ENCODE results near the gene NCOA7. TPM values are rescaled to one million over a fixed set of nuclear protein-coding genes. Genes with fewer than 3 reads are reported as not detected.
"Not testable (repeated sequence)": the region's sequence is repeated elsewhere in the genome, so short reads cannot be mapped to it uniquely, and the experiment has no call there.

NCOA7 gene
- total RNA-seq, 1 donor from 2014 or later, result 28.8 TPM

DNA sequence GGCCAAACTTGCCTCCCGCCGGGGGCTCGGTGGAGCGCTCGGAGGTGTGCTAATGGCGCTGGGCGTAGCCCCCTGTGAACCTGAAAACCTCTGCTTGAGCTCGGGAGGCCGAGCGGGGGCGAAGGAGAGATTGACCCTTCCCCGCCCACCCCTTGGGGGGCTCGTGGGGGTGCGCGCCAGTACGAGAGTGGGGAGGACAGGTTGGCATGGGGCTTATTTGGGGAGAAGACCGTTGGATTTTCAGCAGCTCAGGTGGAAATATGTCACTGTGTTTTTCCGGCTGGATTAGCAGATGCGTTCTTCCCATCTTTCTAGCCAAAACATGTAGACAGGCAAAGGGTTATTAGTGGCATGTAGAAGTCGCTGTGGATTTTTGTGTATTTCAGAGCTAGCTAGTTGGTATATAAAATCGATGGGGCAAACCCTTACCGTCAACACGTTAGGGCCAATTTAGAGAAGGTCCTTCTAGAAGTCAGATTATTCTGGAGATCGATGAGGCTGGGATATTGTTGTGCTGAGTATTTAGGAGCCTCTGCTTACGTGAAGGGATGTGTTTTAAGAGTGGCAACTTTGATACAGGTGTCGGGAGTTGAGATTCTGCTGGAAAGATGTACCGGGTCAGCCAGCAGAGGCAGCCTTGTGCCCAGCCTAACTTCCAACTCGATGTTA, 525 bp downstream of the NCOA7 start:
- peak; percentile 66 for DNase-seq

DNA sequence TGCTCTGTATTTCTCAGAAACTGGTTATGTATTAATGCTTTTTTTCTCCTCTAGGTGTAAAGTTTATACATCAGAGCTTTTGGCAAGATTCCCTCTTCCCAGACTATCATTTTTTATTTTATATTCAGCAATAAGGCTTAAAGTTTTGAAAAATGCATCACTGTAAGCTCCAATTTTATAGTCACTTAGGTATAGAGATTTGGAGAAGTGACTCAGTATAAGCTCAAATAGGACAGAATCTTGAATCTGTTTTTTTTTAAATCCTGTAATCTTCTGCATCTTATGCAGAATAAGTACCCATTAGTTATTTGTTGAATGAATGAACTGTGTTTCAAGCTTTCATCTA, 1.0 kb downstream of the NCOA7 start:
- no peak for DNase-seq

DNA sequence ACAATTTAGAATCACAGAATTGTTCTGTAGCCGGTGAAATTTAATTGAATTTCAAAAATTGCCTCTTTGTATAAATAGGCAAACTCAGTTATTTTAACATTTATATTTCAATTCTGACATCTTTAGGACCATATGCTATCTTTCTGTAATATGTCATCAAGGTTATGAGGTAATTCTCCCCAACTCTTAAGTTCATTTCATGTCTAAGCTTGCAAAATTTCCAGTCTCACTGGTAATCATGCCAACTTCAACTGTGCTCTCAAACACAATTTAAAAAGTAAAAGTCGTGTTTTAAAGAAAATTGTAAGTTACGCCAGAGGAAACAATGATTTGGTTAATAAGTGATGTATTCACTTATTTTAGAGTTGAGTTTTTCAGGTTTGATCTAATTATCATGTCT, 1.4 kb downstream of the NCOA7 start:
- no peak for DNase-seq

DNA sequence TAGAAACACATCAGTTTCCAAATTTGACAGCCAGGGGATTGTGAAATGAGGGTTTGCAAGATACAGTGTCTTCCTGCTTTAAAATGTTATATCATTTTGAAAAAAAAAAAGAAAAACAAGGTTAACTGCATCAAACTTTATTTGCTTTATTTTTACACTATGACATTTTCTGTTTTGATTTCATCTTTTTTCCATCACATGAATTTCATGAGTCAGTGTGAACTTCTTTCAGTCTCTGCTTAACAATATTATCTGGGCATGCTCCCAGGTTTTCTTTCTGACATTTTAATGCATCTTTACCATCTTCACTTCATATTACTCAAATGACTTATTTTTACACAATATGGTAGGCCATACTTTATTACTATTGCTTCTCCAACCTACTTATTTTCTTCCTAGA, 1.9 kb downstream of the NCOA7 start:
- DNase-seq, result no peak

DNA sequence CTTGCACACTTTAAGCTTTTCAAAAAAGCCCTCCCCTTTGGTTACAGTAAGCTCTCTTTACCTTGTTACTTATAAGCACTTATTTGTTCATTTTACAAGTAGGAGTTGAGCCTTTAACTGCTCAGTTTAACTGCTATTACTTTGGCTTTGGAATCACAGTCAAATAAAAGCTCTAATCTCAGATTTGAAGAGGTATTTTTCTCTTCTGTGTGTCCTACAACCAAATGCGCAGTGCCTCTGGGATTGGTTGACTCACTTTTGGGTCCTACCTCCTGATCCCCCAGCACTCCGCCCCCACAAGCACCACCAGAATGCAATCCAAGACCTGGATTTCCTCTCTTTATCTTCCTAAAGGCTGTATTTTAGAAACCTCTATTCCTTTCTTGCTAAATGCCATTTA, 2.5 kb downstream of the NCOA7 start:
- no peak for DNase-seq

DNA sequence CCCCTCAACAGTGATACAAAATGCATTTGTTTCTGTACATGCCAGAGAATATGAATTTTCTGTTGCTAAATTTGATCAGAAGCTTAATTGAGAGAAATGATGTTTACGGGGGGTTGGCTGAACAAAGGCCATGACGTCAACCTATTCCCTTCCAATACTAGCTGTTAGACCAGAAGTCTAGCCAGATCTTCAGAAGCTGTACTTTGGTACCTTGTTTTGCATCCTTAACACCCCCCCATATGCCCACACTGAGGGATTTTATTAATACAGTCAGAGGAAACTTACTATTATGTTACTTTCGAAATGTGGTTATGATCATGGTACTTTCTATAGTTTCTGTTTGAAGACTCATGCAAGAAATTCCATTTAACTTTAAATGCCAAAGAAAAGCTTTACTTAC, 3.1 kb downstream of the NCOA7 start:
- DNase-seq, result no peak

DNA sequence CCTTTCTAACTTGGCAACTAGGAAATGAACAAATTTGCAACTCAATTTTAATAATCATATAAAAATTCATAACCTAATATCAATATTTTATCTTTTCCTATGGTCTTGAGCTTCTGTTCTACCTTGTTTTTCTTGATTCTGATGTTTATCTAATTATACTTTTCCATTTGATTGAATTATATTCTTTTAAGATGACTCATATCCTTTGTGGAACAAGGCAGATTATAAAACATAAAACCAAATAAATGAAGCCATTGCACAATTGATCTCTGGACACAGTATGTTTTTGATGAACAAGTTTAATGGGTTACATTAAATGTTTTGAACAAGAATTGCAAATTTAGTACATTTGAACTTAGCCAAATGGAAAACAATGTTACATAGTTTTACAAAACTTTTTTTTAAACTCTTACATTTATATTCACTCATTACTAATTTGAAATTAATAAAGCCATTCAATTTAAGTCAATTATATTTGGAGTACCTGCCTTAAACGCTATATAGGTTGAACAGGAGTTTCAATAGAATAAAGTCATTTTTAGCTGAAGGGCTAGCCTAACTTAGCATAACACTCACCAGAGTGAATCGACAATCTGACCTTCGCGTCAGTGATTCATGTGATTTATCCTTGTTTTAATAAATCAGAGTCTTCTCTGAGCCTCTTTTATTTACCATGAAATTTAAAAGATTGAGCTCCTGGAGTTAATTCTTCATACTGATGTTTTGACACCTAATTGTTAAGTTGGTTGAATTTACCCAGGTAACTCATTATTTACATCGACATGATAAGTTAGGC, 3.8 kb downstream of the NCOA7 start:
- no peak for DNase-seq

DNA sequence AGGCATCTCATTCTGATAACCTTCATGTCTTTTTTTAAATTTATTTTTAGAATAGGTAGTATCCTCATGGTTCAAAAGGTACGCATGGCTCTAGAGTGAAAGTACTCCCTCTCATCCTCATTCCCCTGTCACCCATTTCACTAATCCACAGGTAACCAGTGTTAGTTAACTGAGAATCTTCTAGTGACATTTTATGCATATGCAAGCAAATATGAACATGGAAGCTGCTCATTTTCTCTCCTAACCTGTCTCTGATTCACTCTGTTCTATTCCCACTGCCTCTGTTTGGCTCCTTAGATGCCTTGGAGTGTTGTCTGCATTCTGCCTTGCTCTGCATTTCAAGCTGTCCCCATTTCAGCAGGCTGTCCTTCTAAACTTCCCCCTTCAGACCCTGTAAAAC, 4.5 kb downstream of the NCOA7 start:
- no peak for DNase-seq

DNA sequence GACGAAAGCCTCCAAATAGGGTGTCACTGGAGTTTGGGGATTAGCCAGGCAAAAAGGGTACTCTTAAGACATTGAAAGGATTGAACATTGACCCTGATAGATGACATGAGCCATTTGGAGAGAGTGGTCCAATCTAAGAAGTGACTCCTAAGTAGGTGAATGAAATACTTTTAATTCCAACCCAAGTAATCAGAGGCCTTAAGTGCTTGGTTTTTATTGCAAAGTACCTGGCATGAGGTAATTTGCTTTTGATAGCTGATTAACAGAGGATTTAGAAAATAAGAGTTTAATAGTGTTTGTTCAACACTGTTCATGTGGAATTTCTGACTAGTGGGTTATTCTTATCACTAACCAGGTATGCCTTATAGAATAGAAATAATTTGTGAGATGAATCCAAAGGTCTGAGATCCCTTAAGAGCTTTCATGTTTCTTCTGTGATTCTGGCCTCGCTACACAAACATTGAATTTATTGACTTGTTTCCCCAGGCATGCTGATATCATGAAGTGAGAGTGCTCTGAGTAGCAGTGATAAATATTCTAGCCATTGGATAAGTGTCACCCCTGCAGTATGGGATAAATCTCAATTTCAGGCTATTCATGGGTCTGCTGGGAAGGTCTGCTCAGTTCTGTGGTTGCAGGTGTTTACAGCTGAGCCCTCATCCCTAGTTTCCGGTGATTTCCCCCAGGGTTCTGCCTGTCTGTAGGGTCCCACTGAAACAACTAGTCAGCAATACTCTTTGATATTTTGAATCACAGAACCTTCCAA, 6.5 kb downstream of the NCOA7 start:
- no peak for DNase-seq

DNA sequence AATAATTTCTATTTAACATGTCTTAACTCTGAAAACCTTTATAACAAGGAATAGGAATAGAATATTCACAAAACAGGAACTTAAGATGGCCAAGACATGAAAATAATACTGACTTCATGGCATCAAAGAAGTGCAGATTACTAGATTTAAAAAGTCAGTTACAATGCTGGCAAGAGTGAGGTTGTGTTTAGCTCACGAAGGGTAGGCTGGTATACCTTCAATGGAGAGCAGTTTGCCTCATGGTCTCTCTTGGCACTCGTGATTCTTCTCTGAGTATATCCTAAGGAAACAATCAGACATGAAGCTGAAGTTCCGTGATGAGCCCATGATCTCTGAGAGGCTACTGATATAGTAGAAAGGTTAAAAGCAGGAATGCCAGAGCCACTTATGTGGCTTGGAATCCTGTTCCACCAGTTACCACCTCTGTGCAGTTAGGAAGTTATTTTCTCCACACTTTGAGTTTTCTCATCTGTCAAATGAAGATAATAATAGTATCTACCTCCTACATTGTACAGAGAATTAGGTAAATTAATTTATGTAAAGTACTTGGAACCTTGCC, 7.2 kb downstream of the NCOA7 start:
- DNase-seq, result no peak

DNA sequence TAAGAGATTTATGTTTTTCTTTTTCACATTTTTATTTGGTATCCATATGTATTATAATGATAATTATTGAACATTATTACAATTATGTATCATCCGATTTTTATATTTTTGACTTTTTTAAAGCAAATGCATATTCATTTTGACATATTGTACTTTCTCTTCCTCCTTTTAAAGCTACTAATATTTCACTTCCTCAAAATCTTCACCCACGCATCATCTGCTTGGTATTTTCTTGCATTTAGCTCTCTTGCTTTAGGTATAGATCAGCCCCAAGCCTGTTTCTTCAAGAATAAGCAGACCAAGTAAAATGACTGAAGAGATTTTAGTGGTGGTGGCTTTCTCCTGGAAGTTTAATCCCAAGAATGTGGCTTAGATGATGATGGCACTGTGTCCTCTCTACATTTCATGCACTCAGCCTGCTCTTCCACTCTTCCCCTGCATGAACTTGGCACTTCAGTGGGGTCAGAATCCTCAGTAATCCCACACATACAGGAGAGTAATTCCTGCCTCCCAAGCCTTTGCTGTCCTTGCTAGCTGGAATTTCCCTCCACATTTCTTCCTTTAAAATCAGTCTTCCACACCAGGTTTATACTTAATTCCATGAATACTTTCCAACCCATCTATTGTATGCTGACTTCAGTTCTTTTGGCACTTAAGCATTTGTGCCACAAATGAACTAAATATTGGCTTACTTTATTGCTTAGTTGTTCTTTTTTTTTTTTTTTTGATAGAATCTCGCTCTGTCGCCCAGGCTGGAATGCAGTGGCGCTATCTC, 8.2 kb downstream of the NCOA7 start:
- DNase-seq, result no peak

DNA sequence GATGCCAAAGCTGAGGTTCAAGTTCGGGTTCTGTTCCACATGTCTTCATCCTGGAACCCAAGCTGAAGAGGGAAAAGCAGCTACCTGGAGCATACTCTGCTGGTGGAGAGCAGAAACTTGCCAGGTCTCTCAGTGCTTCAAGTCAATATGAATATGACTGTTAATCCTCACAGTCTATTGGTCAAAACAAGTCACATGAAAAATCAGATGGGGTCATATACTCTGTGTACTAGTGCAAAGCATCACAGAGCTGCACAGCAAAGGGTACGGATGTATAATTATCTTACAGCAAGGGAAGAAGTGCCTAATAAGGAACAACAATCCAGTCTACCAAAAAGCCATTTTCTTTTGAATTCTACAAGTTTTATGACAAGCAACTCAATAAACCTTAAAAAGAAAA, 11.6 kb downstream of the NCOA7 start:
- DNase-seq, result no peak

DNA sequence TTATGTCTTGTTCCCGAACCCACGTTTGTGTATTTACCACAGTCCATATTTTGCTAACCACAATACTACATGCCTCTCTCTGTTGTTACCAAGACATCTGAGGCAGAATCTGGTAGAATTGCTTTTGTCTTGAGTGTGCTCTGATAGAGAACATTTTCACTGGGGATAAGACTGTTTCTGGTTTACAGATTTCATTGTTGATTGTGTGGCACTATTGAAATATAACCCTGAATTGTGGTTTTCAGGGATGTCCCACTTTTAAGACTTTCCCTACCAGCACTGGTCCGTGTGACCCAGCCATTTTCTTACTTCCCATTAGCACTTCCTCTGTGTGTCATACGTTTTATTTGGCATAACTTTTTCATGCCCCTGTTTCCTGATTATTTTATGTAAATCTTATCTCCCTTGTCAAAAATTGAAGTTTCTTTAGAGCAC, 12.2 kb downstream of the NCOA7 start:
- no peak for DNase-seq

DNA sequence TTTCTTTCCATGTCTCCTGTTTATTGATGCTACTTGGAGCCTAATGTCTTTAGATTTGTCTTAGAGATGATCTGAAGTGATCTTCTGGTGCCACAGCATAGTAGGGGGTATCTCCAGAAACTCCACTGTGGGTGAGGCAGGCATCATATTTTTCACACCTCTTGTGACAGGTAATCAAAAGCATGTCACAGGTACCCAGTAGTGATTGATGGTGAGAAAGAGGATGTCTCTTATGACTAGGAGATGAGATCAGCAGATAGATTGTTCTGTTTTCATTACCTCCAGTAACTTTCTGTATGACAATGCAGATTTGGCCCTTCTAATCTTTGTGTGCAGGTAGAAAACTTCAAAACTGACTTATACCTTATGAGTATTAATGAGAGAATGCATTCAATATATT, 13.5 kb downstream of the NCOA7 start:
- DNase-seq, result no peak

DNA sequence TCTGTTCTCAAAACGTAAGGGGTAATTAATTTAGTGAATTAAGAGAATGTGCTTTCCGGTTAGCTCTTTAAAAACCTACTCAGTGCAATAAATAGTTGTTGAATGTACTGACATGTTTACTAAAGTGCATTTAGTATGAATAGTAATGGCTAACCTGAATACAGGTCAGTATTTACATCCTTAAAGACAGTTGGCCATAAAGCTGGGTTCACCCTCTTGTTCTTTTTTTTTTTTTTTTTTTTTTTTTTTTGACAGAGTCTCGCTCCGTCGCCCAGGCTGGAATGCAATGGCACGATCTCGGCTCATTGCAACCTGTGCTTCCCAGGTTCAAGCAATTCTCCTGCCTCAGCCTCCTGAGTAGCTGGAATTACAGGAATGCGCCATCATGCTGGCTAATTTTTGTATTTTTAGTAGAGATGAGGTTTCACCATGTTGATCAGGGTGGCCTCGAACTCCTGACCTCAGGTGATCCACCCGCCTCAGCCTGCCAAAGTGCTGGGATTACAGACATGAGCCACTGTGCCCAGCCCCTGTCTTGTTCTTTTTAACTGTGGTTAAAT, 14.2 kb downstream of the NCOA7 start:
- DNase-seq, result not testable (repeated sequence)

DNA sequence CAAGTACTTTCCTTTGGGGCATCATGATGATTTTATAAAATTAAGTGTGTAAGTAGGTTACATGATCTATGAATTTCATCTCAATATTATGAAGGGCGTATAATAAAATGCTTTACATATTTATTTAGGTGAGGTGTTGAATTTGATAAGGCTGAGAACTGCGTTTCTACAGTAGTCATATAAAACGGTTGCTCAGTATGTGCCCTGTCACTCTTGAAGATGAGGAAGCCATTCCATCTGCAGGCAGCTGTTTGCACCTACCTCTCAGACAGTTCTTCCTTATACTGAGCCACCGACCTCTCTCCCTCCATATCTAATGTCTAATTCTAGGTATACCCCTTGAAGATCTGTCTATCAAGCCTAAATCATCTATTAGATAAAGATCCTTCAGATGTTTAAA, 16.1 kb downstream of the NCOA7 start:
- DNase-seq, result no peak

DNA sequence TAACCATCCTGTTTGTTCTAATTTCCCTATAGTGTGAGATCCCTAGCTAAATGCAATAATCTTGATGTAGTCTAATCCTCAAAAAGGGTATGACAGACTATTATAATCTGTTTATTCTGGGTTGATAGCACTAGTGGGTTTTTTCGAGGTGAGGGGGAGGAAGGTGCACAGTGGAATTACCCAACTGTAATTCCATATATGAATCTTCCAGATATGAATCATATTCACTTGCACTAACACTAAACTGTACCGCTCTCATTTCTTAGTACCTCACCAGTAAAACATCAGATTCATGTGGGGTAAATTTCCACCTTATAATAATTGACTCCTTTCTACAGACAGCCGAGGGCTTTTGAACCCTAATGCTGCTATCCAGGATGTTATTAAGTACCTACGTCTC, 16.5 kb downstream of the NCOA7 start:
- no peak for DNase-seq

DNA sequence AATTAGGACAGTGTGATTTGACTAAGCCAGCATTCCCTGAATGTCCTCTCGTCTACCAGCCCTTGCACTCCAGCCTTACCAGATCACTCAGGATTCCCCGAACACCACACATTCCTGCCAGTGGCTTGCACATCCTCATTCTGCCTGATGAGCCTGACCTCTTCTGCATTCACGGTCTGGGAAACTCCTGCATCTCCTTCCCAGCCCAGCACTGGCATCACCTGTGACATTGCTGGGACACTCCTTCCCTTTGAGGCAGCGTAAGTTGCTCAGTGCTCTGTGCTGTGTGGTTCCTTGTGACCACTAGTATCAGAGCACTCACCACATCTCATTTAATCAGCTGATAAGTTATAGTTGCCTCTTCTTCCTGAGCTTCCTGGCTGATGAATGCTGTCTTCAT, 17.3 kb downstream of the NCOA7 start:
- no peak for DNase-seq

DNA sequence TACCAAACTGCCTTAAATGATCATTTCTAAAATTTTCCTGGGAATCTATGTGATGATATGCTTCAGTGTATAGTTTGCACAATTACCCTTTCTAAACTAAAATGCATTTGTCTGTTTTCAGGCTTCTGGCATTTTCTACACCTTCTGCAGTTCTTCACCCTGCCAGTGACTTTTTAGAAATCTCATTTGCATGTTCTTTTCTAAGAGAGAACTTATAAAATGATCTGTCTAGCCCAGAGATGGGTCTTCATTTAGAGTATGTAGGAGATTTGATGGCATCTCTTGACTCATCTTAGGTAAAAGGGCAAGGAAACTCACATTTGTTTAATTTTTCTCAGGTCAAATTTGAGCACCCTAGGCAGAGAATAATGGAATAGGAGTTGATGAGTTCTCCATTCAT, 17.8 kb downstream of the NCOA7 start:
- DNase-seq, result no peak

DNA sequence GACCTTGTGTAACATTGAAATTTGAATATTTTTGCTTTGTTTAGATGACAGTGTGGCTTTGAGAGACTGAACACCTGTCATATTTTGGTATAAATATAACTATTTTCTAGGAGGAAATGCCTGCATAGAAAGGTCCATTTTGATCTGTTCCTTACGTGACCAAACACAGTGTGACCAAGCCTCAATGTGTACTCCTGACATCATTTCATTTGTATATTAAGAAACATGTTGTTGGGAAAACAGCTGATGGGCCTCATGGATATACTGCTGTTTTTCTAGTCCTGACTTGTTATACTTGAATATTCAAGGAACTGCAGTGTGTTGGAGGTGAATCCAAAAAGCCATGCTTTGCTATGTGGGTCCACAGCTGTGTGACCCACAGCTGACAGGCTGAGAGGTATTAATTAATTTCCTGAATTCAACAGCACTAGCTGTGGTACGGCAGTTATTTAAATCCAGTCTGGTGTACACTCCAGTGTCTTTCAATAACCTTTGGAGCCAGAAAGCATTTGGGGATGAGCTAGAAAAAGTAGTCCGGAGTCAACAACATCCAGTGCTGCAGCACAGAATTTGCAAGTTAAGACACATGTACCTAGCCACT, 18.9 kb downstream of the NCOA7 start:
- DNase-seq, result no peak

DNA sequence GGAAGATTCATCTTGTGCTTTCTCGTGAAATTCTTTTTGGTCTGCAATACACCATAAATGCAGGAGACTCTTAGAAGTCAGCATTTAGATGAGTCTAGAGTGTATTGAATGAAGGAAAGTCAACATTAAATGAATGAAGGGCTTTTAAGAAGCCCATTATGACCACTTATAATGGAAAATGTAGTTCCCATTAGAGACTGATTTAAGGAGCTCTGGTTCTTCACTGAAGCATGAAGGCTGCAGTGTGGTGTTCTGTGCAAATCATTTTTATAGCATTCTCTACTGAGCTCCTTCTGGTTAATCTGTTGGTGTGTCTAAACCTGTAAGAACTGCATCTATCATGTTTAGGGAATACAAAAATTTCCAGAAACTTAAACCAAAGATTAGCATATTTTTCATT, 19.7 kb downstream of the NCOA7 start:
- no peak for DNase-seq

DNA sequence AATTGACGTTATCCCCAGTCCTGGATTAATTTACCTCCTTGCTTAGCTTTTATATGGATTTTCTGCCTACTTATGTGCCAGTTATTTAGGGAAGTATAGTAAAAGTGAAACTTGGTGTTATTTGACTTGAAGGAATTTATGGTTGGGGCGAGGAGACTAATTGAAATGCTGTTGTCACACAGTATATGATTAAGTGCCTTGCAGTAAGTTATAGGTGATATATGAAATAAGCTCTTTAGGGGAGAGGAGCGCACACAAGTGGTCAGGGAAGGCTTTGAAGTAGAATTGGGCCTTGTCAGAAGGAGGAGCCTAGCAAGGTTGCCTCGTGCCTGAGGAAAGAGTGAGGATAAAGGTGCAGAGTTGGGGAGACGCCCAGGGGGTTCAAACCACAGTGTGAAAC, 20.5 kb downstream of the NCOA7 start:
- DNase-seq, result no peak
